Measurements from ENCODE around the gene SDC1. TPM values are rescaled to one million over a fixed set of nuclear protein-coding genes. Genes with fewer than 3 reads are reported as not detected.

Gene SDC1
- total RNA-seq, 2 donors from 2014 or later: 1.2 to 3.0 TPM

DNA sequence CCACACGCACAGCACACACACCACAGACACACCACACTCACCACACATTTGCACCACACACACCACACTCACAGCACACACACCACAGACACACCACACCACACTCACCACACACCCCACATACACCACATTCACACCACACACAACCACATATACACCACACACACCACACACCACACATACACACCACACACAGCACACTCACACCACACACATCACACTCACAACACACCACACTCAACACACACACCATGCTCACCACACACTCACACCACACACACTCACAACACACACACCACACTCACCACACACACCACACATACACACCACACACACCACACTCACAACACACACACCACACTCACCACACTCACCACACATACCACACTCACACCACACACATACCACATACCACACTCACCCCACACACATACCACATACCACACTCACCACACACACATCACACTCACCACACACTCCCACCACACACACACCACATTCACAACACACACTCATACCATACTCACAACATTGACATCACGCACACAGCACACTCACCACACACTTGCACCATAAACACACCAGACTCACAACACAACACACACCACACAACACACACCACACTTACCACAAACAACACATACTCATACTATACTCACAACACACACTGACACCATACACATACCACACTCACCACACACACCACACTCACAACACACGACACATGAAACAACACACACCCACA lies 60.0 kb downstream of the SDC1 start:
- no peak for DNase-seq (ENCODE audit: low spot score)

DNA sequence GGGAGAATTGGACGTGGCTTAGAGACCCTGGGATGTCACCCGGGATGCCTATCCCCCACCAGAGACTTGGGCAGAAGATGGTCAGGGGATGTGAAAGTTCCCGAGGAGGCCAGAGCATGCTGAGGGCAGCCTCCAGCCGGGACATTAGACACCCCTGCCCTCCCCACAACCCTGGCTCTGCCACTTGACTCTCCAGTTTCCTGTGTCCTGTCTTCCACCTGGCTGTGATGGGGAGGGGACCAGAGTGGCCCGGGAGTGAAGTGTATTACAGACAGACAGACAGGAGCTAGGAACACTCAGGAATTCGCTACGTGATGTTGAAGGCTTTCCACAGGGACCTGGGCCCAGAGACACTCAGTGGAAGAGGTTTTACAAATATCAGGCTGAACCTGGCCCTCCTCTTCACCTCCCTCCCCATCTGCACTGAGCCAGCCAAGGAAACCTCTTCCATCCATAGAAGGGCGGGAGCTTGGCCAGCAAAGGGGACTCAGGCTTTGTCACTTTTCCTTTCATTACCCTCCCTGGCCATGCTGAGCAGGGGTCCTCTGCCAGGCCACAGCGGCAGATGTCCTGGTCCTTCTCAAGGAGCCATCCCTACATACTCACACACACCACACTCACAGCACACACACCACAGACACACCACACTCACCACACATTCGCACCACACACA lies 60.7 kb downstream of the SDC1 start:
- no peak for DNase-seq (ENCODE audit: low spot score)
- intact Hi-C loops (cut with DNase I): no loop called here

More for the DNA sequence above, 60.0 kb downstream of the SDC1 start:
- intact Hi-C loops (cut with DNase I): no loop called here

GRCh38 chr2:20159411-20160070 lies 65.4 kb downstream of the SDC1 start:
- intact Hi-C loops (cut with DNase I): no loop called here
- DNase-seq (ENCODE audit: low spot score): no peak

DNA sequence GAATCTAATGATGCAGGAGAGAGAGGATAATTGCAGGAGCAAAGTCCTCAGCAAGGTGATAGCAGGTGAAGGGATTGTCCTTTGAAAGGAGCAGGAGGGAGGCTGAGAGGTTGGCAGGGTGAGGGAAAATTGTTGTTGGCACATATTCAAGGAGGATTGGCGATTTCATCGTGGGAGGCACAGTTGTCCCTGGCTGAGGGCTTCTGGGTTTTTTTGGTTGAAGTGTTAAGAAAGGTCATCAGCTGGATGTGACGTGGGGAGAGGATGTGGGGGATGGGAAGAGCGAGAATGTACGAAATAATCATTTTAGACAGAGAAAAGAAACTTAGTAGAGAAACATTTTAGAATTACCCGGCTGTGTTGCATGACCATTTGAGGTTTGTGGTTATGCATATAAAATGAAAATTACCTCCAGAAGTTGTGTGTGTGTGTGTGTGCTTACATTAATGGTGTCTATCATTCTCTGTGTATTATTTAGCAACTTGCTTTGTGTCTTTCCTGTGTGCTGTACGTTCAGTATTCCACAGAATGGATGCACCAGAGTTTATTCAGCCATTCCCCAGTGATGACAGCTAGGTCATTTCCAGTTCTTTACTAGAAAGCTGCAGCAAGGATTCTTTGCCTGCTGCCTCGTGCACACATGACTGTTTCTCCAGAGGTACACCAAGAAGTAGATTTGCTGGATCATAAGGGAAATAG lies 67.6 kb downstream of the SDC1 start:
- intact Hi-C loops (cut with DNase I): no loop called here
- no peak for DNase-seq (ENCODE audit: low spot score)

DNA sequence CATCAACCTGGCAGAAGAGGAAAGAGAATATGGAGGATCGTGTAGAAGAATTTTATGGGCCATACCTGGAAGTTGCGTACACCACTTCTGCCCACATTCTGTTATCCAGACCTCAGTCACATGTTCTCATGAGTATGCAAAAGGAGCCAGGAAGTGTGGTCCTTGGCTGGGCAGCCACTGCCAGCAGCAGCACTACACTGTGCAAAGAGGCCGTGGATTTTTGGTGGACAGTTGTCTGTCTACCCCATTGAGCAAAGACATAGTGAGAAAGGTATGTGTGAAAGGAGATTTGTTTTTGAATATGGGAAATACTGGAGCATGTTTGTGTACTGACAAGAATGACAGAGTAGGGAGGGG lies 68.1 kb downstream of the SDC1 start:
- intact Hi-C loops (cut with DNase I): no loop called here
- DNase-seq (ENCODE audit: low spot score): no peak

DNA sequence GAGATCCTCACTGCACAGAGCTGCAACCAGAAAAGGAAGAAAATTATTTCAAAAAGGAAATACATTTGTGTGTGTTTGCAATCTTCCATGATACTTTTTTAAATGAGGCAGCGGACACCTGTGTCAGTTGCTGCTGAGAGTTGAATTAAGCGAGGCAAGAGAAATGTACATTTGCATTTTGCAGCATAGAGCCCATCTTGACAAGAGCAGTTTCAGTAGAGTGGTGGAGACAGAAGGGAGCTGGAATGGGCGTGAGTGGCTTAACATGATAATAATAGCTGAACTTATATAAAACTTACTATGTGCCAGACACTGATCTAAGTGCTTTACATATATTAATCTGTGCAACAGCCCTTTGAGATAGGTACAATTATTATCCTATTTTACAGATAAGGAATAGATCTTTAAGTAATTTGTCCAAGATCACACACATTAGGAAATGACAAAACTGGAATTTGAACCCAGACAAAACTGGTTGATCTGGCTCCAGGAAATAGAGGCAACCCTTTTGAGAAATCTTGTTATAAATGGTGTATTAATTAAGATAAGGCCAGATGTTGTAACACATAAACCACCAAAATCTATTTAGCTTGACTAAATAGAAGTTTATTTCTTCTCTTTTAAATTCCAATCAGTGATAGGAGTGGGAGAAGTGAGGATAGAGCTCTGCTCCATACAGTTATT lies 68.7 kb downstream of the SDC1 start:
- intact Hi-C loops (cut with DNase I): no loop called here
- DNase-seq (ENCODE audit: low spot score): no peak

DNA sequence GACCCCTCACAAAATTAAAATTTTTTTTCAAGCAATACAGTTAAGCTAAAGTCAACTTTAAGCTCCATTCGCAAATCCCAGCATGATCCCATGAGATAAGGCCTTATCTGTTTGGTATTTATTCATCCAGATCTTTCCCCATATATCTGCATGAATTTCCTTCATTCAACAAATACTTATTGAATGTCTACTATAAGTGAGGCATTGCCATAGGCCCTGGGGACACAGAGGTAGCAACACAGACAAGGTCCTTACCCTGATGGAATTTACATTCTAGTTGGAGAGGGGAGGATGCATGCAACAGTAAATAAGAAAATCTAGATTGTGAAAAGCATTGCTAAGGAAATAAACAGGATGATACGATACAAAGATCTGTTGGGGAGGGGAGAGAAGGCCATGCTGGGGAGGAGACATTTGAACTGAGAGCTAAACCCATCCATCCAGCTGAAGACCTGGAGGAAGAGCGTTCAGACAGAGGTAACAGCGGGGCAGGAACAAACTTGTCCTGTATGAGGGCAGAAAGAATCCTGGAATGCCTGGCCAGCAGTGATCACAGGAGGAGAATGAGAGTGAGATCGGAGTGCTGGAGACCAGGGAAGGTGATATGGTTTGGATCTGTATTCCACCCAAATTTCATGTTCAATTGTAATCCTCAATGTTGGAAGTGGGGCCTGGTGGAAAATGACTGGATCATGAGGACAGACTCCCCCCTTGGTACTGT lies 71.6 kb downstream of the SDC1 start:
- no peak for DNase-seq (ENCODE audit: low spot score)
- intact Hi-C loops (cut with DNase I): no loop called here

DNA sequence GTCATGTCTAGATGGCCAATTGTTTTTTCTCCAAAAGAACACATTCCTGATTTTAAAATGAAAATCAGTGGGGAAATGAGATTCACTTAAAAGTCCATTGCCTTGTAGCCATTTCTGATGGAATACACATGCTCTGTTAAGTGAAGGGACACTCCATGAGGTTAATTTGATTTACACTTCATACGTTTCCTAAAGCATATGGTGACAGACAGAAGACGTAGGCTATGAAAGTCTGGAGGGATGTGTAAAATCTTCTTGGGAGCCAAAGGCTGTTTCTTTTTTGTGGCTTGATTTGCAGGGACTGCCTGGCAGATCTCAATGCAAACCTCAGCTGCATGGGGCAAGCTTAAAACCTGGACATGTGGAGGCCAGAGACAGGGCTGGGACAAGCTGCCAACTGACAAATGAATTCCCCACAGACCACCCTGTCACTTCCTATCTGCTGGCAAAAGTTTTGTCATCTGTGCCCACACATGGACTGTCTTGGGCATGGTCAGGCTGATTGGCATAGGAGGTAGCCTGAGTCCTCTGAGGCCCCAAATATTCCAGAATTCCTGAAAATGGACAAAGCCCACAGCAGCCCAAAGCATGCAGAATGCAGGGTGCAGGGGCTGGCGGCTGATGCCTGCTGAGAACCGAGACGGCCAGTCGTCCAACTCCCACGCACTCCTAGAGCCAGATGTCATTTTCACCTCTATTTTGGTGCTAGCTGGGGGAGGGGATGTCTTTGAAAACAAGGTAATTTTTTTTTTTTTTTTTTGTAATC lies 73.9 kb downstream of the SDC1 start:
- intact Hi-C loops (cut with DNase I): no loop called here
- no peak for DNase-seq (ENCODE audit: low spot score)

Other genes with a start within 250 kb of the SDC1 start
- gene WDR35, start 235.0 kb downstream of the SDC1 start, total RNA-seq: 10 to 100 TPM in 1 of 2 donors, 1 to 10 TPM in 1; 9.6 to 10.7 TPM
- gene MATN3, start 212.5 kb downstream of the SDC1 start, total RNA-seq: 1 to 10 TPM; 1.2 to 2.3 TPM
- 100 to 1,000 TPM; 199 to 230 TPM for gene LAPTM4A, start 173.5 kb downstream of the SDC1 start, total RNA-seq
- gene PUM2, start 125.7 kb upstream of the SDC1 start, total RNA-seq: 10 to 100 TPM; 69.2 to 81.8 TPM
- gene RHOB, start 221.9 kb upstream of the SDC1 start, total RNA-seq: 1,000 to 10,000 TPM in 1 of 2 donors, 100 to 1,000 TPM in 1; 742 to 1,258 TPM

All from posterior vena cava (tissue), 2 donors.